NCI-H146 treated with DMSO at 0.1 percent for 48 hours (cell line): Measurements from ENCODE around the gene OR2B2.

ENCODE experiments used
- DNase-seq: peaks from one replicate; lab custom pipeline; 2025; ENCODE audit not compliant: unreplicated experiment; lab: John Stamatoyannopoulos, UW

The OR2B2 gene

GRCh38 chr6:27867945-27868300 is 44.3 kb downstream of the OR2B2 start:
- peak; percentile 31 for DNase-seq

DNA sequence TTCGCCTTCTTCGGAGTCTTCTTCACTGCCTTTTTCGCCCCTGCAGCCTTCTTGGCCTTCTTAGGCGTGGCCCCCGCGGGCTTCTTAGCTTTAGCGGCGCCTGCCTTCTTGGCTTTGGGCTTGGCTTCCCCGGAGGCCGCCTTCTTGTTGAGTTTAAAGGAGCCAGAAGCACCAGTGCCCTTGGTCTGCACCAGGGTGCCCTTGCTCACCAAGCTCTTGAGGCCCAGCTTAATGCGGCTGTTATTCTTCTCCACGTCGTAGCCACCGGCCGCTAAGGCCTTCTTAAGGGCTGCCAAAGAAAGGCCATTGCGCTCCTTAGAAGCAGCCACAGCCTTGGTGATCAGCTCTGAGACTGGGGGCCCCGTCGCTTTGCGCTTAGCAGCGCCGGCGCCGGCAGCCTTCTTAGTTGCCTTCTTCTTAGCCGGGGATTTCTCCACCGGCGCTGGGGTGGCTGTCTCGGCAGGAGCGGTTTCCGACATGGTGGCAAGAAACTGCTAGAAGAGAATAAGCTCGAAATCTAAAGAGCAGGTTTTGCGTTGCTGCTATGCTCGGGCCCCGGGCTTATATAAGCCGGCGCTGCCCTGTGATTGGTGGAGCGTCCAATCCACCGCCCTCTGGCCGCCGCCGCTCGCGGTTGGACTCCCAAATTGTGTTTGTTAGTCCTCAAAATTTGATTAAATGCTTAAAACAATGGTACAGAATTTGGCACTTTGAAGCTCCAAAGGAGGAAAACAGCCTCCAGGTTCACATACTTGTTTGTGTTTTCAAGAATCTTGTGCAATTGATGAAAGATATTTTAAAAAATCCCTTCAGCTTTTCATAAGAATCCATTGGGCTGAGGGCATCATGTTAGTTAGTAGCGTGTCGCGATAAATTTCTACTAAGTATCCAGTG is 44.9 kb downstream of the OR2B2 start:
- DNase-seq: peak; percentile 78

DNA sequence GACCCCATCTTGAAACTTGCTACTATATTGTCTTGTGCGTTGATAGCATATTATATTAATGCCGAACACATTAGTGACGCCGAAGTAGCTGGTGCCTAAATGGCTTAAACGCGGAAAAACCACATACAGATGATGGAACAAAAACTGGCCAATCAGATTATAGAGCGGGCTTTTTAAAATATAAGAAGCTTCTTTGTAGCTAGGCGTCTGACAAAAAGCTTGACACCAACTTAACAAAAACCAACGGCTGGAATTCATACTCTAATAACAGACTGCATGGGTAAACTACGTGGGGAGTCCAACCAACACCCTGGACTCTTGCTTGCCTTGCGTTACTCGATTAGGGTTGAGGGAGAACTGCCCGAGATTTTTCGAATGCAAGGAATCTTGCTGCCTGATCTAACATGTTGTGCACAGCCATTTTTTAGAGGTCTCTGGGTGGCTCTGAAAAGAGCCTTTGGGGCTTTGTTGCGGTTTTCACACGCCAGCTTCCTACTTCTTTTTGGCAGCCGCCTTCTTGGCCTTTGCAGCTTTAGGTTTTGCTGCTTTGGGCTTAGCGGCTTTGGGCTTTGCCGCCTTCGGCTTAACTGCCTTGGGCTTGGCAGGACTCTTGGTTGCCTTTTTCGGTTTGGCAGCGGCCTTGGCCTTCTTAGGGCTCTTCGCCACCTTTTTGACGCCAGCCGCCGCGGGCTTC is 45.7 kb downstream of the OR2B2 start:
- peak; percentile 76 for DNase-seq

DNA sequence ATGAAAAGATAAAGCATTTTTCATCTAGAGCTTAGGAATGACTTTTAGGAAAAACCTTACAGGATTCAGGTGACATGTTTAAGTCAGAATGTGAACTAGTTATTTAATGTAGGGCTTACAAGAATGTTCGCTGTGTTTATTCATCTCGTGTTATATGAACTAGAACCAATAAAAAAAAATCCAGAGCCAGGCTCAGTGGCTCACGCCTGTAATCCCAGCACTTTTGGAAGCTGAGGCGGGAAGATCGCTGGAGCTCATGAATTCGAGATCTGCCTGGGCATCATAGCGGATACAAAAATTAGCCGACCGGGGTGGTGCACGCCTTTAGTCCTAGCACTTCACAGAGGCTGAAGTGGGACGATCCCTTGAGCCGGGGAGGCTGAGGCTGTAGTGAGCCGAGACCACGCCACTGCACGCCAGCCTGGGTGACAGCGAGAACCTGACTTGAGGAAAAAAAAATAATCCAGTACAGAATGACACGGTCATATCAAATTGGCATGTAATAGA is 46.3 kb downstream of the OR2B2 start:
- DNase-seq: peak; percentile 66

DNA sequence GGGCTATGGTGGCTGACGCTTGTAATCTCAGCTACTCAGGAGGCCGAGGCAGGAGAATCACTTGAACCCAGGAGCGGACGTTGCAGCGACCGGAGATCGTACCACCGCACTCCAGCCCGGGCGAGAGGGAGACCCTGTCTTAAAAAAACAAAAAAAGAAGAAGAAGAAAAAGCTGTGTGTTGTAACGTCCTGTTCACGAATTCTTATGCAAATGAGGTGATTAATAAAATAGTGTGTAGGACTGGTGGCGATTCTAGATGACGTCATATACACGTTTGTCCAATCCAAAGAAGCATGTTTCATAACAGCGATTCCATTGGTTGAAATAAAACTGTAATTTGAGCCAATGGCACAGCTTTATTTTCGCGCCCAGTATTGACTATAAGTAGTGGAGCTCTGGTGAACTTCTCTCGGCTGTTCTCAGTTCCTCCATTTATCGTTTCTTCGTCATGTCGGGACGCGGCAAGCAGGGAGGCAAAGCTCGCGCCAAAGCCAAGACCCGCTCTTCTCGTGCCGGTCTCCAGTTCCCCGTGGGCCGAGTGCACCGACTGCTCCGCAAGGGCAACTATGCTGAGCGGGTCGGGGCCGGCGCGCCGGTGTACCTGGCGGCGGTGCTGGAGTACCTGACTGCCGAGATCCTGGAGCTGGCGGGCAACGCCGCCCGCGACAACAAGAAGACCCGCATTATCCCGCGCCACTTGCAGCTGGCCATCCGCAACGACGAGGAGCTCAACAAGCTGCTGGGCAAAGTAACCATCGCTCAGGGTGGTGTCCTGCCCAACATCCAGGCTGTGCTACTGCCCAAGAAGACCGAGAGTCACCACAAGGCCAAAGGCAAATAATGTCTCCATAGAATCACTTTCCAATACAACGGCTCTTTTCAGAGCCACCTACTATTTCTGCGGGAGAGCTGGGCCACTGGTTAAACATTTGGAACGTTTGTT is 47.0 kb downstream of the OR2B2 start:
- DNase-seq: peak; percentile 93

DNA sequence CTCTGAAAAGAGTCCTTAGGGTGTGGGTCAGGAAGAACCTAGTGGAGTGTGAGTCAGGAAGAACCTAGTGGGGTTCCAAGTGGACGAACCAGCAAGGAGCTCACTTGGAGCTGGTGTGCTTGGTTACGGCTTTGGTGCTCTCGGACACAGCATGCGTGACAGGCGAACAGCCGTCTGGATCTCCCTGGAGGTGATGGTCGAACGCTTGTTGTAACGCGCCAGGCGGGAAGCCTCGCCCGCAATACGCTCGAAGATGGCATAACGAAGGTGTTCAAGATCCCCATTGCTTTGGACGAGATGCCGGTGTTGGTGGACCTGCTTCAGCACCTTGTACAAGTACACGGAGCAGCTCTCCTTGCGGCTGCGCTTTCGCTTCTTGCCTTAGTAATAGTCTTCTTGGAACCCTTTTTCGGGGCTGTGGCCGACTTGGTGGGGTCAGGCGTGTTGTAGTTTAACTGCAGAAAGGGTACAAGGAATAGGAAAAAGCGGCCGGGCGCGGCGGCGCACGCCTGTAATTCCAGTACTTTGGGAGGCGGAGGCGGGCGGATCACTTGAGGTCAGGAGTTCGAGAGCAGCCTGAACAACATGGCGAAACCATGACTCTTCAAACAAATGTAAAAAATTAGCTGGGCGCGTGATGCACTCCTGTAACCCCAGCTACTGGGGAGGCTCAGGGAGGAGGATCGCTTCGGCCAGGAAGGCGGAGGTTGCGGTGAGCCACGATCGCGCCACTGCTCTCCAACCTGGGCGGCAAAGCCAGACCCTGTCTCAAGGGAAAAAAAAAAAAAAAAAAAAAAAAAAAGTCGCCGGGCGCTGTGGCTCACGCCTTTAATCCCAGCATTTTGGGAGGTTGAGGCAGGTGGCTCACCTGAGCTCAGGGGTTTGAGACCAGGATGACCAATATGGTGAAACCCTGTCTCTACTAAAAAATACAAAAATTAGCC is 48.0 kb downstream of the OR2B2 start:
- DNase-seq: no peak

DNA sequence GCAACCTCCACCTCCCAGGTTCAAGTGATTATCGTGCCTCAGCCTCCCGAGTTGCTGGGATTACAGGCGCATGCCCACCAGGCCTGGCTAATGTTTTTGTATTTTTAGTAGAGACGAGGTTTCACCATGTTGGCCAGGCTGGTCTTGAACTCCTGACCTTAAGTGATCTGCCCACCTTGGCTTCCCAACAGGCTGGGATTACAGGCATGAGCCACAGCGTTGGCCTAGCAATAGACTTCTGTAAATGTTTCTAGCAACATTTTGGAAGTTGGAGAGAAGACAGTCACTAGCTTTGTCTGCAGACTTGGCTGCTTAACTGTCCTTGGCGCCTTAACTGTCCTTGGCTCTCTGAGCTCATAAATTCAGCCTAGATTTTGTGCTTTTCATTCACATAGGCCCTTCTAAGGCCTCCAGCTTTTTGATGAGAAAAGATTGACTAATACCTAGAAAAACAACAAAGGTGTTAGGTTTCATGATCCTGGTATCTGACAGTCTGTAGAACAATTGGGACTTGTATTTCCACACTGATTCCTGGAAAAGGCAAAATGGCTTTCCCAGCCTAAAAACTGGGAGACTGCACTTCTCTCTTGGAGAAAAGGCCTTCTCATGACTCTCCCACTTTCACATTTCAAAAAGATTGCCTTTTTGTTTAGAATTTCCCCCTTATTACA is 49.7 kb downstream of the OR2B2 start:
- DNase-seq: no peak

GRCh38 chr6:27861861-27862260 is 50.3 kb downstream of the OR2B2 start:
- no peak for DNase-seq

- no peak for DNase-seq
These were observed 50.8 kb downstream of the OR2B2 start for GRCh38 chr6:27861276-27861840.
